ENCODE measurements around the gene MAMDC2. TPM values are rescaled to one million over a fixed set of nuclear protein-coding genes. Genes with fewer than 3 reads are reported as not detected.

MAMDC2 gene
- total and polyA plus RNA-seq, 2 donors (not counting 1 experiment from before 2014, with no cell fraction given) = not detected

- Histone ChIP-seq H4K20me1 (ENCODE audit: control insufficient read depth, insufficient read depth, low read length, poor library complexity, severe bottlenecking) (no peaks in the 10 kb centered on the region), H3K9me3 (ENCODE audit: control extremely low read depth in 1 of 3, control insufficient read depth in 2 of 3, insufficient read depth in 1 of 3, low read length in 2 of 3) (no peaks in the 10 kb centered on the region), H3K36me3 (replicated peaks in 1 of 2; ENCODE audit: control extremely low read depth in 1 of 2, control insufficient read depth in 1 of 2, extremely low read depth in 1 of 2, insufficient read depth in 2 of 2, low read length in 1 of 2) (no peaks in the 10 kb centered on the region), H3K9ac (ENCODE audit: low read length) (no peak overlapping the region), H3K79me2 (ENCODE audit: control insufficient read depth, insufficient read depth, low read length) (no peaks in the 10 kb centered on the region), H2AFZ (ENCODE audit: insufficient read depth, low read depth, low read length, poor library complexity, severe bottlenecking) (no peak overlapping the region), H3K4me1 (ENCODE audit: control insufficient read depth in 2 of 2, insufficient read depth in 2 of 2, low read length in 2 of 2) (no peaks in the 10 kb centered on the region), H3K4me2 (replicated peaks; ENCODE audit: low read depth, low read length, poor library complexity, severe bottlenecking) (no peak overlapping the region), H3K4me3 (ENCODE audit: control extremely low read depth in 1 of 5, extremely low read depth in 1 of 5, insufficient read depth in 1 of 5, low read depth in 2 of 5, low read length in 4 of 5) (no peak overlapping the region), H3K27me3 (replicated peaks in 1 of 4; ENCODE audit: control extremely low read depth in 1 of 4, control insufficient read depth in 3 of 4, insufficient read depth in 4 of 4, low read length in 3 of 4) (peaks cover 0 to 8% (median 0%) of the 10 kb centered on the region in 4 experiments), H3K27ac (ENCODE audit: low read length in 2 of 2) (no peak overlapping the region)
- no peak overlapping the region for H3K4me3 Mint-ChIP-seq
- no peak overlapping the region for H3K27ac Mint-ChIP-seq
- 96% methylated on average over 2 of the region's 3 CpGs for WGBS (ENCODE audit: insufficient coverage)
- intact Hi-C loops (cut with micrococcal nuclease) = no loop called here
- H3K4me1 Mint-ChIP-seq = no peaks in the 10 kb centered on the region
- TF ChIP-seq CTCF (IDR thresholded peaks at IDR 0.05) (no peak), EZH2 (IDR thresholded peaks at IDR 0.05; ENCODE audit: borderline replicate concordance, insufficient read depth, low read depth, low read length, poor library complexity, severe bottlenecking) (no peak)
- CTCF ChIA-PET = interaction anchor here (1.5 kb wide), 1 partner anchor 46 kb away, joined by 3 read pairs; no protein-coding TSS in a partner anchor
- POLR2A ChIA-PET = no interaction called here
- DNase-seq = no peak
- H3K27me3 Mint-ChIP-seq = peaks cover 19% of the 10 kb centered on the region
- no peaks in the 10 kb centered on the region for H3K9me3 Mint-ChIP-seq (ENCODE audit: insufficient read depth)
- ATAC-seq (ENCODE audit: low read depth) = no peak
These were observed 113.1 kb downstream of the MAMDC2 start for GRCh38 chr9:70156729-70157128.

- TF ChIP-seq CTCF (IDR thresholded peaks at IDR 0.05) (no peak), EZH2 (IDR thresholded peaks at IDR 0.05; ENCODE audit: borderline replicate concordance, insufficient read depth, low read depth, low read length, poor library complexity, severe bottlenecking) (no peak)
- DNase-seq (no peak), ATAC-seq (ENCODE audit: low read depth) (no peak)
- Histone ChIP-seq H3K79me2 (ENCODE audit: control insufficient read depth, insufficient read depth, low read length) (no peaks in the 10 kb centered on the region), H3K36me3 (replicated peaks in 1 of 2; ENCODE audit: control extremely low read depth in 1 of 2, control insufficient read depth in 1 of 2, extremely low read depth in 1 of 2, insufficient read depth in 2 of 2, low read length in 1 of 2) (no peaks in the 10 kb centered on the region), H4K20me1 (ENCODE audit: control insufficient read depth, insufficient read depth, low read length, poor library complexity, severe bottlenecking) (no peaks in the 10 kb centered on the region), H3K4me3 (ENCODE audit: control extremely low read depth in 1 of 5, extremely low read depth in 1 of 5, insufficient read depth in 1 of 5, low read depth in 2 of 5, low read length in 4 of 5) (no peak overlapping the region), H3K27ac (ENCODE audit: low read length in 2 of 2) (no peak overlapping the region), H2AFZ (ENCODE audit: insufficient read depth, low read depth, low read length, poor library complexity, severe bottlenecking) (no peak overlapping the region), H3K4me2 (replicated peaks; ENCODE audit: low read depth, low read length, poor library complexity, severe bottlenecking) (no peak overlapping the region), H3K27me3 (replicated peaks in 1 of 4; ENCODE audit: control extremely low read depth in 1 of 4, control insufficient read depth in 3 of 4, insufficient read depth in 4 of 4, low read length in 3 of 4) (peaks cover 0 to 8% (median 0%) of the 10 kb centered on the region in 4 experiments), H3K4me1 (ENCODE audit: control insufficient read depth in 2 of 2, insufficient read depth in 2 of 2, low read length in 2 of 2) (no peaks in the 10 kb centered on the region), H3K9me3 (ENCODE audit: control extremely low read depth in 1 of 3, control insufficient read depth in 2 of 3, insufficient read depth in 1 of 3, low read length in 2 of 3) (no peaks in the 10 kb centered on the region), H3K9ac (ENCODE audit: low read length) (no peak overlapping the region)
- intact Hi-C loops (cut with micrococcal nuclease) = no loop called here
- no peak overlapping the region for H3K27ac Mint-ChIP-seq
- no peaks in the 10 kb centered on the region for H3K4me1 Mint-ChIP-seq
- peaks cover 19% of the 10 kb centered on the region for H3K27me3 Mint-ChIP-seq
- H3K4me3 Mint-ChIP-seq = no peak overlapping the region
- ChIA-PET CTCF (no interaction called here), POLR2A (no interaction called here)
- H3K9me3 Mint-ChIP-seq (ENCODE audit: insufficient read depth) = no peaks in the 10 kb centered on the region
- WGBS (ENCODE audit: insufficient coverage) = 100% methylated on average over 2 of the region's 3 CpGs
These were observed 116.0 kb downstream of the MAMDC2 start for GRCh38 chr9:70159630-70160029.

Measured in B cell (primary cell).